K562 (cell line): ENCODE results near the gene LTBP1. TPM values are rescaled to one million over a fixed set of nuclear protein-coding genes. Genes with fewer than 3 reads are reported as not detected.

Source experiments
- CREBBP ChIP-seq: IDR thresholded peaks from one replicate; pipeline ENCODE4 v1.6.1; 2012; ENCODE audit warnings: low read depth, mild to moderate bottlenecking, control low read depth, inconsistent platforms, low read length
- CREM ChIP-seq: IDR thresholded peaks from 2 replicates; pipeline ENCODE4 v1.6.1; 2014; ENCODE audit warnings: antibody characterized with exemption, low read depth
- DPF2 ChIP-seq: fragments of 450-650 bp; IDR thresholded peaks from 2 replicates; pipeline ENCODE4 v1.6.1; 2016
- FOSL1 ChIP-seq: fragments of 200-800 bp; sonication (Bioruptor generic); conservative IDR thresholded peaks from 2 replicates; pipeline ENCODE4 v1.6.1; 2016; ENCODE audit warnings: missing genetic modification characterization, missing compliant biosample characterization
- MXI1 ChIP-seq: IDR thresholded peaks from 2 replicates; pipeline ENCODE4 v1.6.1; 2011; ENCODE audit warnings: low read depth, mild to moderate bottlenecking, improper control_type of control experiment, low read length
- SMARCA4 ChIP-seq: fragments of 450-650 bp; IDR thresholded peaks from 2 replicates; pipeline ENCODE4 v1.6.1; 2016
- SMARCA5 ChIP-seq: fragments of 450-650 bp; IDR thresholded peaks from 2 replicates; pipeline ENCODE4 v1.6.1; 2016
- YBX1 ChIP-seq: fragments of 450-650 bp; IDR thresholded peaks from 2 replicates; pipeline ENCODE4 v1.7.1; 2016; ENCODE audit warnings: mild to moderate bottlenecking
- ZBED1 ChIP-seq: IDR thresholded peaks from 2 replicates; pipeline ENCODE4 v1.6.1; 2014
- ZNF143 ChIP-seq: sonication (generic); formaldehyde crosslinking; IDR thresholded peaks from 2 replicates; pipeline ENCODE4 v1.9.0; 2022; ENCODE audit warnings: mild to moderate bottlenecking, missing genetic modification reagents
- ZNF197 ChIP-seq: fragments of 200-800 bp; sonication (Bioruptor generic); IDR thresholded peaks from 2 replicates; pipeline ENCODE4 v1.6.1; 2016; ENCODE audit warnings: low read depth, missing genetic modification characterization, missing compliant biosample characterization
- polyA plus RNA-seq, 8 experiments: library from polyadenylated mRNA; depleted of rRNA in 4 of 8; stranded (reverse) in 5 of 8; unstranded in 3 of 8; fragments of >200 nt; fragmentation: Nextera tagmentation in 2 of 8; fragmentation: Illumina TruSeq in 1 of 8; extraction: Ambion mirVana in 2 of 8; extraction: Trizol in 1 of 8; gene quantifications; 2 replicates each; pipeline versions ENCODE4 v1.2.1 to v1.2.3, GENCODE V29; 2011 to 2014; ENCODE audit warnings: inconsistent platforms in 1 of 8, missing spikeins in 1 of 8
- total RNA-seq, 7 experiments: library from RNA; depleted of rRNA in 6 of 7; stranded (reverse); fragments of >200 nt in 6 of 7; fragmentation: Illumina TruSeq in 2 of 7; extraction: Trizol in 2 of 7; gene quantifications; 2 replicates each; pipeline versions ENCODE4 v1.2.1 to v1.2.3, GENCODE V29; 2011 to 2021; ENCODE audit warnings: low replicate concordance in 1 of 7
- TF ChIP-seq, protein P1 (sequence below): fragments of 250-450 bp; sonication (Bioruptor Pico); IDR thresholded peaks from 2 replicates; pipeline ENCODE4 v1.5.0; 2020; ENCODE audit warnings: mild to moderate bottlenecking, borderline replicate concordance
- TF ChIP-seq, protein P2 (sequence below), 2 experiments: IDR thresholded peaks in 1 of 2; conservative IDR thresholded peaks in 1 of 2; 2 replicates each; pipeline ENCODE4 v1.6.1; 2016; ENCODE audit warnings: low read depth in 2 of 2, mild to moderate bottlenecking in 1 of 2, missing compliant biosample characterization in 1 of 2, missing genetic modification characterization in 1 of 2, moderate library complexity in 1 of 2
- TF ChIP-seq, protein P3 (sequence below), 2 experiments: fragments of 450-650 bp in 1 of 2; sonication (generic) in 1 of 2; formaldehyde crosslinking in 1 of 2; IDR thresholded peaks in 1 of 2; conservative IDR thresholded peaks in 1 of 2; 2 replicates each; pipeline versions ENCODE4 v1.6.1 to v1.8.1; 2016 to 2023; ENCODE audit warnings: mild to moderate bottlenecking in 2 of 2, moderate library complexity in 2 of 2, inconsistent platforms in 1 of 2, missing genetic modification reagents in 1 of 2
- TF ChIP-seq, protein P4 (sequence below): fragments of 450-650 bp; IDR thresholded peaks from 2 replicates; pipeline ENCODE4 v1.6.1; 2017; ENCODE audit warnings: antibody characterized with exemption, mild to moderate bottlenecking

LTBP1 gene
- total and polyA plus RNA-seq, 9 of the 15 experiments (the other 6 are each of a cell fraction or from before 2014, with no cell fraction given): 3.6 to 16.4 (median 8.5) TPM

DNA sequence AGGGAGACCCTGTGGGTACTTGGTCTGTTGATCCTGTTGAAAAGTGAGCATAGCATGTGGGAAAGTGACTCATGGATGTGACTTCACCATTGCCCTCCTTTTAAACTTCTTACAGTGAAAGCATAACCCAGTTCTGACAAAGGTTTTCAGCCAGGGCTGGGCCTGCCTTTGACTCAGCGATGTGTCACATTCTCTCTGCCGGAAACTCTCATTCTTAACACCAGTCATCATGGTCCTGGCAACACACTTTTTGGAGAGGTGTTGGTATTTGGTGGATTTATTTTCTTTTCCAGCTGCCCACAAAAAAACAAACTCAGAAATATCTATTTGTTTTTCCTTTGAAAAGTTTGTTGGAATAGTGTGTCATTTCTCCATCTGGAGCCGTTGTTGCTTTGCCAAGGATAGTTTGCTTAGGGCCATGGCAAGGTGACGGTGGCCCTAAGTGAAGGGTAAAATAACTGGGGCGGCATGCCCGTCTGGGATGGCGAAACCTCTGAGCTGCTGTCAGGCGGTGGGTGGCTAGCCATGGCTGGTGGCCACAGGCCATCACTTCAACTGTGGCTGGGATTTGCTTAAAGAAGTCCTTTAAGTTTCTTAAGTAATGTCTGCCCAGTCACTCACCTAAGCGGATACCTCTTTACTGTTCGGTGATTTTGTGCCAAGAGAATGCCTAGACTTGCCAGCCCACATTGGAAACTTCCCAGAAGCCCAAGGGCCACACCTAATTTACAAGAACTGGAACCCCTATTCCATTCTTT lies 123.3 kb downstream of the LTBP1 start (continued):
- TF ChIP-seq, protein P1, sequence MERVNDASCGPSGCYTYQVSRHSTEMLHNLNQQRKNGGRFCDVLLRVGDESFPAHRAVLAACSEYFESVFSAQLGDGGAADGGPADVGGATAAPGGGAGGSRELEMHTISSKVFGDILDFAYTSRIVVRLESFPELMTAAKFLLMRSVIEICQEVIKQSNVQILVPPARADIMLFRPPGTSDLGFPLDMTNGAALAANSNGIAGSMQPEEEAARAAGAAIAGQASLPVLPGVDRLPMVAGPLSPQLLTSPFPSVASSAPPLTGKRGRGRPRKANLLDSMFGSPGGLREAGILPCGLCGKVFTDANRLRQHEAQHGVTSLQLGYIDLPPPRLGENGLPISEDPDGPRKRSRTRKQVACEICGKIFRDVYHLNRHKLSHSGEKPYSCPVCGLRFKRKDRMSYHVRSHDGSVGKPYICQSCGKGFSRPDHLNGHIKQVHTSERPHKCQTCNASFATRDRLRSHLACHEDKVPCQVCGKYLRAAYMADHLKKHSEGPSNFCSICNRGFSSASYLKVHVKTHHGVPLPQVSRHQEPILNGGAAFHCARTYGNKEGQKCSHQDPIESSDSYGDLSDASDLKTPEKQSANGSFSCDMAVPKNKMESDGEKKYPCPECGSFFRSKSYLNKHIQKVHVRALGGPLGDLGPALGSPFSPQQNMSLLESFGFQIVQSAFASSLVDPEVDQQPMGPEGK: no peak
- TF ChIP-seq CREBBP (no peak), YBX1 (no peak), MXI1 (no peak), DPF2 (0 out of 2 replicates have a peak, but pooled peaks have one; percentile 33), CREM (peak; percentile 45; the same call in 1 of the 2 replicates), SMARCA5 (no peak), ZNF197 (CRISPR knock-in tag) (no peak), FOSL1 (tag) (peak; percentile 98), ZNF143 (CRISPR knock-in tag) (no peak), SMARCA4 (peak; percentile 61; the same call in 1 of the 2 replicates), ZBED1 (no peak)
- TF ChIP-seq, protein P2, sequence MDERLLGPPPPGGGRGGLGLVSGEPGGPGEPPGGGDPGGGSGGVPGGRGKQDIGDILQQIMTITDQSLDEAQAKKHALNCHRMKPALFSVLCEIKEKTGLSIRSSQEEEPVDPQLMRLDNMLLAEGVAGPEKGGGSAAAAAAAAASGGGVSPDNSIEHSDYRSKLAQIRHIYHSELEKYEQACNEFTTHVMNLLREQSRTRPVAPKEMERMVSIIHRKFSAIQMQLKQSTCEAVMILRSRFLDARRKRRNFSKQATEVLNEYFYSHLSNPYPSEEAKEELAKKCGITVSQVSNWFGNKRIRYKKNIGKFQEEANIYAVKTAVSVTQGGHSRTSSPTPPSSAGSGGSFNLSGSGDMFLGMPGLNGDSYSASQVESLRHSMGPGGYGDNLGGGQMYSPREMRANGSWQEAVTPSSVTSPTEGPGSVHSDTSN (CRISPR knock-in tag; IDR thresholded peaks at IDR 0.05; ENCODE audit: low read depth): no peak
- TF ChIP-seq, protein P2 (tag; conservative IDR thresholded peaks at IDR 0.05; ENCODE audit: low read depth): no peak
- TF ChIP-seq, protein P3, sequence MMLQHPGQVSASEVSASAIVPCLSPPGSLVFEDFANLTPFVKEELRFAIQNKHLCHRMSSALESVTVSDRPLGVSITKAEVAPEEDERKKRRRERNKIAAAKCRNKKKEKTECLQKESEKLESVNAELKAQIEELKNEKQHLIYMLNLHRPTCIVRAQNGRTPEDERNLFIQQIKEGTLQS (IDR thresholded peaks at IDR 0.05): peak; percentile 87
- TF ChIP-seq, protein P3 (CRISPR knock-in tag; conservative IDR thresholded peaks at IDR 0.05): no peak
- TF ChIP-seq, protein P4, sequence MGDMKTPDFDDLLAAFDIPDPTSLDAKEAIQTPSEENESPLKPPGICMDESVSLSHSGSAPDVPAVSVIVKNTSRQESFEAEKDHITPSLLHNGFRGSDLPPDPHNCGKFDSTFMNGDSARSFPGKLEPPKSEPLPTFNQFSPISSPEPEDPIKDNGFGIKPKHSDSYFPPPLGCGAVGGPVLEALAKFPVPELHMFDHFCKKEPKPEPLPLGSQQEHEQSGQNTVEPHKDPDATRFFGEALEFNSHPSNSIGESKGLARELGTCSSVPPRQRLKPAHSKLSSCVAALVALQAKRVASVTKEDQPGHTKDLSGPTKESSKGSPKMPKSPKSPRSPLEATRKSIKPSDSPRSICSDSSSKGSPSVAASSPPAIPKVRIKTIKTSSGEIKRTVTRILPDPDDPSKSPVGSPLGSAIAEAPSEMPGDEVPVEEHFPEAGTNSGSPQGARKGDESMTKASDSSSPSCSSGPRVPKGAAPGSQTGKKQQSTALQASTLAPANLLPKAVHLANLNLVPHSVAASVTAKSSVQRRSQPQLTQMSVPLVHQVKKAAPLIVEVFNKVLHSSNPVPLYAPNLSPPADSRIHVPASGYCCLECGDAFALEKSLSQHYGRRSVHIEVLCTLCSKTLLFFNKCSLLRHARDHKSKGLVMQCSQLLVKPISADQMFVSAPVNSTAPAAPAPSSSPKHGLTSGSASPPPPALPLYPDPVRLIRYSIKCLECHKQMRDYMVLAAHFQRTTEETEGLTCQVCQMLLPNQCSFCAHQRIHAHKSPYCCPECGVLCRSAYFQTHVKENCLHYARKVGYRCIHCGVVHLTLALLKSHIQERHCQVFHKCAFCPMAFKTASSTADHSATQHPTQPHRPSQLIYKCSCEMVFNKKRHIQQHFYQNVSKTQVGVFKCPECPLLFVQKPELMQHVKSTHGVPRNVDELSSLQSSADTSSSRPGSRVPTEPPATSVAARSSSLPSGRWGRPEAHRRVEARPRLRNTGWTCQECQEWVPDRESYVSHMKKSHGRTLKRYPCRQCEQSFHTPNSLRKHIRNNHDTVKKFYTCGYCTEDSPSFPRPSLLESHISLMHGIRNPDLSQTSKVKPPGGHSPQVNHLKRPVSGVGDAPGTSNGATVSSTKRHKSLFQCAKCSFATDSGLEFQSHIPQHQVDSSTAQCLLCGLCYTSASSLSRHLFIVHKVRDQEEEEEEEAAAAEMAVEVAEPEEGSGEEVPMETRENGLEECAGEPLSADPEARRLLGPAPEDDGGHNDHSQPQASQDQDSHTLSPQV: 0 out of 2 replicates have a peak, but pooled peaks have one; percentile 23
